IMR-90 (cell line): ENCODE results near the gene TSGA10IP. TPM values are rescaled to one million over a fixed set of nuclear protein-coding genes. Genes with fewer than 3 reads are reported as not detected.

Source experiments
- ATAC-seq: fragments of 200-7000 bp; cut with Tn5 transposase; 2 replicates; pipeline ENCODE4 v1.9.1; 2020; ENCODE audit warnings: low read depth, mild to moderate bottlenecking, moderate library complexity
- BruUV-seq: library from RNA; stranded (reverse); fragments of 400-500 nt; replicated peaks from 2 replicates; lab custom pipeline; 2021; lab: Mats Ljungman, UMichigan
- CTCF ChIA-PET: fragments of 300-600 bp; formaldehyde crosslinking; extraction: SDS; loops from one replicate; lab custom pipeline; 2021; ENCODE audit warnings: antibody characterized with exemption; lab: Yijun Ruan, JAX
- POLR2A ChIA-PET: fragments of 300-600 bp; sonication (Branson Sonifier 250); formaldehyde crosslinking; loops from one replicate; lab custom pipeline; 2022; ENCODE audit warnings: antibody characterized with exemption; ENCODE audit not compliant: unreplicated experiment; lab: Charles Lee
- DNase-seq: peaks from one replicate; pipeline ENCODE4 v3.0.0; 2013
- H2AFZ ChIP-seq: replicated peaks from 2 replicates; pipeline ENCODE3; 2013; ENCODE audit warnings: low read length, mild to moderate bottlenecking; ENCODE audit not compliant: poor library complexity
- H2AK5ac ChIP-seq: 2 replicates; pipeline ENCODE4 v1.6.1; 2013; ENCODE audit warnings: low read depth, low read length, inconsistent platforms
- H2AK9ac ChIP-seq: replicated peaks from 2 replicates; pipeline ENCODE3; 2013; ENCODE audit warnings: mild to moderate bottlenecking, low read depth, low read length, moderate library complexity; ENCODE audit not compliant: poor library complexity
- H2BK120ac ChIP-seq: 2 replicates; pipeline ENCODE4 v1.6.1; 2013; ENCODE audit warnings: low read depth, low read length, inconsistent platforms
- H2BK15ac ChIP-seq: 3 replicates; pipeline ENCODE4 v1.6.1; 2013; ENCODE audit warnings: low read depth, low read length, inconsistent platforms
- H2BK20ac ChIP-seq: 2 replicates; pipeline ENCODE4 v1.6.1; 2013; ENCODE audit warnings: low read depth, mild to moderate bottlenecking, inconsistent platforms, low read length, moderate library complexity
- H2BK5ac ChIP-seq: 2 replicates; pipeline ENCODE4 v1.6.1; 2013; ENCODE audit warnings: mild to moderate bottlenecking, low read depth, low read length, inconsistent platforms; ENCODE audit not compliant: poor library complexity, severe bottlenecking
- H3K14ac ChIP-seq: replicated peaks from 2 replicates; pipeline ENCODE4 v1.6.1; 2013; ENCODE audit warnings: low read depth, low read length, inconsistent platforms
- H3K18ac ChIP-seq: 2 replicates; pipeline ENCODE4 v1.6.1; 2013; ENCODE audit warnings: low read depth, low read length, control low read depth
- H3K23ac ChIP-seq: 2 replicates; pipeline ENCODE4 v1.6.1; 2013; ENCODE audit warnings: low read depth, low read length, inconsistent platforms
- H3K27ac ChIP-seq: 2 replicates; pipeline ENCODE4 v1.5.1; 2013; ENCODE audit warnings: mild to moderate bottlenecking, control low read depth, low read length; ENCODE audit not compliant: insufficient read depth
- H3K27me3 ChIP-seq: 2 replicates; pipeline ENCODE4 v1.6.1; 2013; ENCODE audit warnings: low read length; ENCODE audit not compliant: control insufficient read depth, insufficient read depth
- H3K36me3 ChIP-seq: 2 replicates; pipeline ENCODE4 v1.6.1; 2013; ENCODE audit warnings: low read length, mixed read lengths; ENCODE audit not compliant: control insufficient read depth, insufficient read depth
- H3K4ac ChIP-seq: 2 replicates; pipeline ENCODE4 v1.6.1; 2013; ENCODE audit warnings: low read depth, low read length, inconsistent platforms
- H3K4me1 ChIP-seq: 2 replicates; pipeline ENCODE4 v1.6.1; 2013; ENCODE audit warnings: low read length, mixed read lengths; ENCODE audit not compliant: control insufficient read depth, insufficient read depth
- H3K4me2 ChIP-seq: 2 replicates; pipeline ENCODE4 v1.6.1; 2013; ENCODE audit warnings: low read depth, mild to moderate bottlenecking, control low read depth, low read length, moderate library complexity
- H3K4me3 ChIP-seq: 2 replicates; pipeline ENCODE4 v1.5.1; 2013; ENCODE audit warnings: low read depth, mild to moderate bottlenecking, control low read depth, low read length, moderate library complexity; ENCODE audit not compliant: insufficient read depth
- H3K56ac ChIP-seq: 2 replicates; pipeline ENCODE4 v1.6.1; 2013; ENCODE audit warnings: low read length, inconsistent platforms; ENCODE audit not compliant: insufficient read depth; ENCODE audit errors: extremely low read depth
- H3K79me1 ChIP-seq, 2 experiments: 2 replicates each; pipeline ENCODE4 v1.6.1; 2013; ENCODE audit warnings: low read length in 2 of 2, inconsistent platforms in 1 of 2, low read depth in 1 of 2
- H3K9ac ChIP-seq: 2 replicates; pipeline ENCODE4 v1.6.1; 2013; ENCODE audit warnings: low read depth, low read length, control low read depth
- H3K9me1 ChIP-seq: 2 replicates; pipeline ENCODE4 v1.6.1; 2013; ENCODE audit warnings: low read length, inconsistent platforms; ENCODE audit not compliant: insufficient read depth
- H3K9me3 ChIP-seq: 2 replicates; pipeline ENCODE4 v1.6.1; 2013; ENCODE audit warnings: low read length; ENCODE audit not compliant: control insufficient read depth, insufficient read depth
- H4K20me1 ChIP-seq: 2 replicates; pipeline ENCODE4 v1.6.1; 2013; ENCODE audit warnings: low read length, inconsistent platforms; ENCODE audit not compliant: insufficient read depth
- H4K5ac ChIP-seq: 2 replicates; pipeline ENCODE4 v1.6.1; 2013; ENCODE audit warnings: mild to moderate bottlenecking, low read depth, low read length, control low read depth
- H4K8ac ChIP-seq, 2 experiments: 2 replicates each; pipeline ENCODE4 v1.6.1; 2013; ENCODE audit warnings: low read depth in 2 of 2, low read length in 2 of 2, control low read depth in 1 of 2, inconsistent platforms in 1 of 2
- H4K91ac ChIP-seq: 2 replicates; pipeline ENCODE4 v1.6.1; 2013; ENCODE audit warnings: low read depth, low read length, inconsistent platforms; ENCODE audit not compliant: insufficient read depth
- ELK1 ChIP-seq: fragments of 150-350 bp; IDR thresholded peaks from 2 replicates; pipeline ENCODE4 v1.6.1; 2016; ENCODE audit warnings: low read depth, mild to moderate bottlenecking, low read length, moderate library complexity, borderline replicate concordance
- FOS ChIP-seq: fragments of 150-350 bp; IDR thresholded peaks from 2 replicates; pipeline ENCODE4 v1.6.1; 2016; ENCODE audit warnings: low read depth, low read length
- POLR2A ChIP-seq: IDR thresholded peaks from 2 replicates; pipeline ENCODE4 v1.6.1; 2012; ENCODE audit warnings: mild to moderate bottlenecking, low read depth, low read length
- WGBS, 2 experiments: methylation state at CpG; one replicate each; pipeline versions ENCODE4 v1.1.5 to v1.1.7; 2013; ENCODE audit warnings: missing lambda C conversion rate in 2 of 2; ENCODE audit not compliant: insufficient read length in 1 of 2; ENCODE audit errors: extremely low coverage in 2 of 2; 5-methylcytosine and 5-hydroxymethylcytosine counted together
- dilution Hi-C: fragments of 300-500 bp; cut with HindIII; formaldehyde crosslinking; loops from one replicate; pipeline ENCODE4 v1.14.3; 2018; ENCODE audit warnings: low sequenced_read_pairs; ENCODE audit not compliant: unreplicated experiment
- in situ Hi-C: fragments of 300-500 bp; cut with MboI; formaldehyde crosslinking; loops from 3 replicates; pipeline ENCODE4 v1.14.3; 2019; ENCODE audit warnings: low sequenced_read_pairs, inconsistent platforms, mixed read lengths
- intact Hi-C: fragments of 100-400 bp; cut with micrococcal nuclease; formaldehyde crosslinking; loops from 2 replicates; pipeline ENCODE4 v1.10.0; 2022
- polyA plus RNA-seq, 3 experiments: library from polyadenylated mRNA; depleted of rRNA; stranded (reverse); fragments of >200 nt; gene quantifications; 2 replicates each; pipeline ENCODE4 v1.2.3, GENCODE V29; 2012; ENCODE audit warnings: low replicate concordance in 1 of 3
- total RNA-seq: library from RNA; depleted of rRNA; stranded (reverse); fragments of >200 nt; gene quantifications from 2 replicates; pipeline ENCODE4 v1.2.3, GENCODE V29; 2012

TSGA10IP gene
- total and polyA plus RNA-seq, 2 of the 4 experiments (the other 2 are of a cell fraction), result 0.21 TPM; not detected in 1

- Histone ChIP-seq H3K18ac (no peak overlapping the region), H3K14ac (no peak overlapping the region), H4K91ac (no peak overlapping the region), H2BK120ac (no peak overlapping the region), H4K20me1 (0 out of 2 replicates have a peak, but pooled peaks cover 2% of the 10 kb centered on the region), H2BK5ac (no peak overlapping the region), H3K27ac (no peak overlapping the region), H3K4ac (no peak overlapping the region), H3K36me3 (no peaks in the 10 kb centered on the region), H4K8ac (no peak overlapping the region), H2AFZ (peak overlapping the region; percentile 27), H2AK5ac (no peak overlapping the region), H2BK15ac (no peak overlapping the region), H3K27me3 (peaks cover 3% of the 10 kb centered on the region; the same call in 1 of the 2 replicates), H3K4me3 (no peak overlapping the region), H3K9ac (no peak overlapping the region), H3K9me1 (peaks cover 11% of the 10 kb centered on the region), H3K23ac (no peak overlapping the region), H3K4me1 (peaks cover 5% of the 10 kb centered on the region), H2AK9ac (no peak overlapping the region), H4K5ac (no peak overlapping the region), H3K56ac (no peak overlapping the region), H2BK20ac (no peak overlapping the region), H3K79me1 (peaks cover 0 to 11% of the 10 kb centered on the region in 2 experiments; a peak in 2 of 4 replicates), H3K4me2 (no peak overlapping the region), H3K9me3 (no peaks in the 10 kb centered on the region)
- ATAC-seq, result no peak
- intact Hi-C loops, result no loop called here
- no TSS peak for BruUV-seq
- CTCF ChIA-PET, result interaction anchor here (0.7 kb wide), 1 partner anchor 16 kb away, joined by 3 read pairs; no protein-coding TSS in a partner anchor
- in situ Hi-C loops, result no loop called here
- 100% methylated on average over 2 of the region's 11 CpGs; no CpG with 5 or more reads in 1 of the 2 experiments for WGBS, 2 experiments
- POLR2A ChIA-PET, result no interaction called here
- dilution Hi-C loops, result no loop called here
- TF ChIP-seq ELK1, result no peak
- TF ChIP-seq POLR2A, result no peak
- no peak for TF ChIP-seq FOS
- DNase-seq, result no peak
Observed at GRCh38 chr11:65945941-65946558, 770 bp downstream of the TSGA10IP start.
